Measurements from ENCODE around the gene MDFIC2.
A peak's percentile ranks its signal among the peaks of the same experiment; 100 is the strongest.

MDFIC2 gene

GRCh38 chr3:70247955-70248354 lies 64.5 kb downstream of the MDFIC2 start:
- Histone ChIP-seq H3K9me3 (no peaks in the 10 kb centered on the region), H3K4me3 (no peak overlapping the region), H3K27ac (peak overlapping the region in 1 of 2 donors; percentile 57), H3K36me3 (no peaks in the 10 kb centered on the region), H3K4me1 (peaks cover 0 to 32% (median 0%) of the 10 kb centered on the region in 4 donors), H3K27me3 (no peaks in the 10 kb centered on the region)
- DNase-seq = no peak
- TF ChIP-seq CTCF (IDR thresholded peaks at IDR 0.05) = no peak
- intact Hi-C loops (cut with DNase I; ENCODE audit: low total_unique reads) = no loop called here

- H3K4me1 ChIP-seq = peaks cover 0 to 29% (median 3%) of the 10 kb centered on the region in 4 donors
- intact Hi-C loops (cut with DNase I; ENCODE audit: low total_unique reads) = no loop called here
- no peak overlapping the region for H3K27ac ChIP-seq
- no peak for TF ChIP-seq CTCF (IDR thresholded peaks at IDR 0.05)
- H3K4me3 ChIP-seq = no peak overlapping the region
- no peak for DNase-seq
- no peaks in the 10 kb centered on the region for H3K36me3 ChIP-seq
- no peaks in the 10 kb centered on the region for H3K27me3 ChIP-seq
- H3K9me3 ChIP-seq = no peaks in the 10 kb centered on the region
Measured at GRCh38 chr3:70245746-70246525, 66.5 kb downstream of the MDFIC2 start.

GRCh38 chr3:70244422-70244821 lies 68.0 kb downstream of the MDFIC2 start:
- no peak for DNase-seq
- no peaks in the 10 kb centered on the region for H3K9me3 ChIP-seq
- intact Hi-C loops (cut with DNase I; ENCODE audit: low total_unique reads) = no loop called here
- no peak for TF ChIP-seq CTCF (IDR thresholded peaks at IDR 0.05)
- H3K4me3 ChIP-seq = no peak overlapping the region
- no peak overlapping the region for H3K27ac ChIP-seq
- no peaks in the 10 kb centered on the region for H3K27me3 ChIP-seq
- no peaks in the 10 kb centered on the region for H3K36me3 ChIP-seq
- peaks cover 0 to 14% (median 3%) of the 10 kb centered on the region in 4 donors for H3K4me1 ChIP-seq

- TF ChIP-seq CTCF (IDR thresholded peaks at IDR 0.05) = no peak
- DNase-seq = no peak
- intact Hi-C loops (cut with DNase I; ENCODE audit: low total_unique reads) = no loop called here
Measured at GRCh38 chr3:70242297-70242882, 70.0 kb downstream of the MDFIC2 start.

GRCh38 chr3:70233812-70234211 lies 78.6 kb downstream of the MDFIC2 start:
- Histone ChIP-seq H3K27me3 (no peaks in the 10 kb centered on the region), H3K36me3 (no peaks in the 10 kb centered on the region), H3K4me1 (no peaks in the 10 kb centered on the region), H3K4me3 (no peak overlapping the region), H3K27ac (no peak overlapping the region), H3K9me3 (no peaks in the 10 kb centered on the region)
- intact Hi-C loops (cut with DNase I; ENCODE audit: low total_unique reads) = no loop called here
- DNase-seq = no peak
- no peak for TF ChIP-seq CTCF (IDR thresholded peaks at IDR 0.05)

More at GRCh38 chr3:70242297-70242882, 70.0 kb downstream of the MDFIC2 start:
- no peak overlapping the region for H3K27ac ChIP-seq
- H3K4me1 ChIP-seq = peaks cover 0 to 6% (median 3%) of the 10 kb centered on the region in 4 donors
- H3K4me3 ChIP-seq = no peak overlapping the region
- H3K27me3 ChIP-seq = no peaks in the 10 kb centered on the region
- H3K9me3 ChIP-seq = no peaks in the 10 kb centered on the region
- no peaks in the 10 kb centered on the region for H3K36me3 ChIP-seq
